ENCODE data around the gene ABCF3.

DNA sequence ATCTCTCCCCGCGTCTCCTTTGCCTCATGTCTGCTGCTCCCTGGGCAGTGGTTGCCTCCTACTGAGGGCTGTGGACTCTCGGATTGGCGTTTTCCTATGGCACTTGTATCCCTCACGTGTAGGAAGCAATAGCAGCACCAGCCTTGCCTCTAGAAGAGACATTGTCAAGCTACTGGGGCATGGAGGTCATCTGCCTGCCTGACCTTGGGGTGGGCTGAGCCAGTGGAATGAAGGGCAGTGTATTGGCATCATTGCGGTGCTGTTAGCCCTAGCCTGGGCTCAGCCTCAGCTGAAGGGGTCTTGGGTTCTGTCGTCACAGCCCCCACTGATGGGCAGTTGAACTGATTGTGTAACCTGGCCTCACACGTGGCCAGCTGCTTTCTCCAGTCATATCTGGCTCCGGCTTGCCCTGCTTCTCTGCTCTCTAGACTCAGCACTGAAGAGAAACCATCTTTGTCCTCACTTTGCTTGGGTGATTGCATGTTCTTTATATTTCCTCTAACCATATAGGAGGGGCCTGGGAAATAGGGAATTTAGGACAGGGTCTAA is 8.1 kb downstream of the ABCF3 start:
- TF ChIP-seq POLR2AphosphoS5 (IDR thresholded peaks at IDR 0.05; ENCODE audit: low read depth, low read length) (no peak), TAF1 (IDR thresholded peaks at IDR 0.05; ENCODE audit: borderline replicate concordance, low read depth, low read length) (no peak), POLR2A (IDR thresholded peaks at IDR 0.05; ENCODE audit: low read depth, low read length) (no peak)
